ENCODE data around the gene RXFP3. TPM values are rescaled to one million over a fixed set of nuclear protein-coding genes. Genes with fewer than 3 reads are reported as not detected.

Gene RXFP3
- total RNA-seq, 1 experiment from 2014 or later: not detected

DNA sequence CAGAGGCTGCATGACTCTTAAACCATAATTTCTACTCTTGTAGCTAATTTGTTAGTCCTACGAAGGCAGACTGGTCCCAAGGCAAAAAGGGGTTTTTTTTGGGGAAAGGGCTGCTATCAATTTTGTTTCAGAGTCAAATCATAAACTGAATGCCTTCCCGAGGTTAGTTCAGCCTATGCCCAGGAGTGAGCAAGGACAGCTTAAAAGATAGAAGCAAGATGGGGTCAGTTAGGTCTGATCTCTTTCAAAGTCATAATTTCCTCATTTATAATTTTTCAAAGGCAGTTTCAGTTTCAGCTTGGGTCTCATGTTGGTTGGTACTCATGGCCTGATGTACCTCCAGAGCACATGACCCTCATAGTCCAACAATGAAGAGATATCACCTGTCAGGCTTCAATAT, 7.9 kb upstream of the RXFP3 start:
- no TSS peak for BruUV-seq (replicated peaks)
- H3K4me3 ChIP-seq (ENCODE audit: low read depth, low read length, poor library complexity, severe bottlenecking): no peak overlapping the region
- intact Hi-C loops (cut with micrococcal nuclease; ENCODE audit: unreplicated experiment): no loop called here
- no peaks in the 10 kb centered on the region for H3K9me3 ChIP-seq (ENCODE audit: low read depth, low read length, poor library complexity, severe bottlenecking)
- H3K36me3 ChIP-seq (ENCODE audit: insufficient read depth, low read length, poor library complexity, severe bottlenecking): no peaks in the 10 kb centered on the region
- H3K4me1 ChIP-seq (ENCODE audit: insufficient read depth, low read length, poor library complexity, severe bottlenecking): no peaks in the 10 kb centered on the region
- CTCF ChIA-PET: no interaction called here
- POLR2A ChIA-PET (ENCODE audit: low non-redundant PET): no interaction called here
- no peak for DNase-seq (ENCODE audit: low spot score)
- no peak overlapping the region for H3K27ac ChIP-seq (ENCODE audit: low read depth, low read length, poor library complexity, severe bottlenecking)
- no peak for TF ChIP-seq EZH2 (IDR thresholded peaks at IDR 0.05; ENCODE audit: borderline replicate concordance, low read depth, low read length, poor library complexity, severe bottlenecking)
- TF ChIP-seq, protein P1, sequence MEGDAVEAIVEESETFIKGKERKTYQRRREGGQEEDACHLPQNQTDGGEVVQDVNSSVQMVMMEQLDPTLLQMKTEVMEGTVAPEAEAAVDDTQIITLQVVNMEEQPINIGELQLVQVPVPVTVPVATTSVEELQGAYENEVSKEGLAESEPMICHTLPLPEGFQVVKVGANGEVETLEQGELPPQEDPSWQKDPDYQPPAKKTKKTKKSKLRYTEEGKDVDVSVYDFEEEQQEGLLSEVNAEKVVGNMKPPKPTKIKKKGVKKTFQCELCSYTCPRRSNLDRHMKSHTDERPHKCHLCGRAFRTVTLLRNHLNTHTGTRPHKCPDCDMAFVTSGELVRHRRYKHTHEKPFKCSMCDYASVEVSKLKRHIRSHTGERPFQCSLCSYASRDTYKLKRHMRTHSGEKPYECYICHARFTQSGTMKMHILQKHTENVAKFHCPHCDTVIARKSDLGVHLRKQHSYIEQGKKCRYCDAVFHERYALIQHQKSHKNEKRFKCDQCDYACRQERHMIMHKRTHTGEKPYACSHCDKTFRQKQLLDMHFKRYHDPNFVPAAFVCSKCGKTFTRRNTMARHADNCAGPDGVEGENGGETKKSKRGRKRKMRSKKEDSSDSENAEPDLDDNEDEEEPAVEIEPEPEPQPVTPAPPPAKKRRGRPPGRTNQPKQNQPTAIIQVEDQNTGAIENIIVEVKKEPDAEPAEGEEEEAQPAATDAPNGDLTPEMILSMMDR (conservative IDR thresholded peaks at IDR 0.05; ENCODE audit: low read depth, low read length): no peak
- no peaks in the 10 kb centered on the region for H3K27me3 ChIP-seq (replicated peaks; ENCODE audit: insufficient read depth, low read depth, low read length, poor library complexity)

DNA sequence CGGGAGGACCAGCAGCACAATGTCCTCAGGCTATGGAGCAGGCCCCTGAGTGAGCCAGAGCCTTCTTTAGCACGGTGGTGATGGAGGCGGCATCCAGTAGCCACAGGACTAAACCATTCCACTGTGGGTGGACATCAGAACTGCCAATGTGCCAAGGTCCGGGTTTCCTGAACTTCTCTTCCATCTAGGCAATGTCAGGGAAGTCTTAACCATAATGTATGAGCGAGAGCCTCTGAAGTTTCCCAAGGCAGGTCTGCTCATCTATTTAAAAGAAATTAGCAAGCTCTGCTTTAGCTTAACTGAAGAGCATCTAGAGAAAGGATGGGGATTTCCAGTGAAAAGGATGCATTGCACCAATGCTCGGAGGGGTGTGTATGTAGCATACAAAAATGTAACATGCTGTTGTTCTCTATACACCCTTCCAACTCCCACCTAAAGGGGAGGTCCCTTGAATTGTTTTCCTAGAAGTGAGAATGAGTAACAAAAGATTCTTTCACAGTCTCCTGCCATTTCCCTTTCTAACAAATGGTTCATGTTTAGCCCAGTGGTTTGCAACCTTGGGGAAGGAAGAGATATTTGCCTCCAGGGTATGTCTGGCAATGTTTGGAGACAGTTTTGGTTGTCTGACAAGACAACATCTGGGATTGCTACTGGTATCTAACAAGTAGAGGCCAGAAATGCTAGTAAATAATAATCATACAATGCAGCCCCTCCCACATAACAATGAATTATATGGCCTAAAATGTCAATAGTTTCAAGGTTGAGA, 6.1 kb upstream of the RXFP3 start:
- Histone ChIP-seq H3K4me1 (ENCODE audit: insufficient read depth, low read length, poor library complexity, severe bottlenecking) (no peaks in the 10 kb centered on the region), H3K36me3 (ENCODE audit: insufficient read depth, low read length, poor library complexity, severe bottlenecking) (no peaks in the 10 kb centered on the region), H3K9me3 (ENCODE audit: low read depth, low read length, poor library complexity, severe bottlenecking) (no peaks in the 10 kb centered on the region), H3K4me3 (ENCODE audit: low read depth, low read length, poor library complexity, severe bottlenecking) (no peak overlapping the region), H3K27ac (ENCODE audit: low read depth, low read length, poor library complexity, severe bottlenecking) (no peak overlapping the region), H3K27me3 (replicated peaks; ENCODE audit: insufficient read depth, low read depth, low read length, poor library complexity) (no peaks in the 10 kb centered on the region)
- DNase-seq (ENCODE audit: low spot score): no peak
- POLR2A ChIA-PET (ENCODE audit: low non-redundant PET): no interaction called here
- CTCF ChIA-PET: no interaction called here
- no peak for TF ChIP-seq EZH2 (IDR thresholded peaks at IDR 0.05; ENCODE audit: borderline replicate concordance, low read depth, low read length, poor library complexity, severe bottlenecking)
- TF ChIP-seq, protein P1 (conservative IDR thresholded peaks at IDR 0.05; ENCODE audit: low read depth, low read length): no peak
- no TSS peak for BruUV-seq (replicated peaks)
- intact Hi-C loops (cut with micrococcal nuclease; ENCODE audit: unreplicated experiment): no loop called here

DNA sequence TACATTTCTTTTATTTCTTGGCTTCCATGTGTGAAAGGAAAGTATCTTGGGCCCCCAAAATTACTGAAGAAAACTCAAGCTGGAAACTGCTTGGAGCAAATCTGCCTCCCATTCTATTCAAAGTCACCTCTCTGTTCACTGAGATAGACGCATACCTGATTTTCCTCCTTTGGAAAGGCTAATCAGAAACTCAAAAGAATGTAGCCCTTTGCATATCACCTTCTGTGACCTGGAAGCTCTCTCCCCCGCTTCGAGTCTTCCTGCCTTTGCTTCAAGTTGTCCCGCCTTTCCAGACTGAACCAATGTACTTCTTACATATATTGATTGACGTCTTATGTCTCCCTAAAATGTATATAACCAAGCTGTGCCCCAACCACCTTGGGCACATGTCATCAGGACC, 5.0 kb upstream of the RXFP3 start:
- Histone ChIP-seq H3K4me1 (ENCODE audit: insufficient read depth, low read length, poor library complexity, severe bottlenecking) (no peaks in the 10 kb centered on the region), H3K36me3 (ENCODE audit: insufficient read depth, low read length, poor library complexity, severe bottlenecking) (no peaks in the 10 kb centered on the region), H3K27ac (ENCODE audit: low read depth, low read length, poor library complexity, severe bottlenecking) (no peak overlapping the region), H3K4me3 (ENCODE audit: low read depth, low read length, poor library complexity, severe bottlenecking) (no peak overlapping the region), H3K27me3 (replicated peaks; ENCODE audit: insufficient read depth, low read depth, low read length, poor library complexity) (peaks cover 9% of the 10 kb centered on the region), H3K9me3 (ENCODE audit: low read depth, low read length, poor library complexity, severe bottlenecking) (no peaks in the 10 kb centered on the region)
- CTCF ChIA-PET: no interaction called here
- DNase-seq (ENCODE audit: low spot score): no peak
- BruUV-seq (replicated peaks): no TSS peak
- intact Hi-C loops (cut with micrococcal nuclease; ENCODE audit: unreplicated experiment): no loop called here
- POLR2A ChIA-PET (ENCODE audit: low non-redundant PET): no interaction called here
- no peak for TF ChIP-seq EZH2 (IDR thresholded peaks at IDR 0.05; ENCODE audit: borderline replicate concordance, low read depth, low read length, poor library complexity, severe bottlenecking)
- TF ChIP-seq, protein P1 (conservative IDR thresholded peaks at IDR 0.05; ENCODE audit: low read depth, low read length): no peak

Data from A673 (cell line).